Dendritic cell treated with granulocyte-macrophage colony-stimulating factor and Interleukin-4, amounts not matched to agents 40 ng/mL and 50 ng/mL, for 4 days (primary cell): ENCODE data around the gene BCL2L2.
"Not testable (repeated sequence)": the region's sequence is repeated elsewhere in the genome, so short reads cannot be mapped to it uniquely, and the experiment has no call there.

Experiments
- H3K27ac Mint-ChIP-seq: one replicate; pipeline ENCODE4 v1.8.0; 2022; ENCODE audit warnings: mild to moderate bottlenecking, mixed read lengths
- H3K27me3 Mint-ChIP-seq: one replicate; pipeline ENCODE4 v1.8.0; 2022; ENCODE audit warnings: mild to moderate bottlenecking, mixed read lengths
- H3K36me3 Mint-ChIP-seq: one replicate; pipeline ENCODE4 v1.8.0; 2022; ENCODE audit warnings: low read depth, mixed read lengths
- H3K4me1 Mint-ChIP-seq: one replicate; pipeline ENCODE4 v1.8.0; 2022; ENCODE audit warnings: low read depth, mixed read lengths
- H3K4me3 Mint-ChIP-seq: one replicate; pipeline ENCODE4 v1.8.0; 2022; ENCODE audit warnings: mild to moderate bottlenecking, moderate library complexity, mixed read lengths
- H3K9me3 Mint-ChIP-seq: one replicate; pipeline ENCODE4 v1.8.0; 2022; ENCODE audit warnings: mixed read lengths
- intact Hi-C: fragments of 100-400 bp; cut with micrococcal nuclease; formaldehyde crosslinking; loops from one replicate; pipeline ENCODE4 v1.15.0; 2022

The BCL2L2 gene

GRCh38 chr14:23306412-23307145 lies at the start of gene BCL2L2:
BCL2L2 (plus strand) TSS chr14:23306833; CDS start chr14:23307768, 935 bp downstream.
- peaks cover 58% of the 10 kb centered on the region for H3K36me3 Mint-ChIP-seq
- H3K9me3 Mint-ChIP-seq = no peaks in the 10 kb centered on the region
- peaks cover 76% of the 10 kb centered on the region for H3K4me1 Mint-ChIP-seq
- peak within 1 kb of the TSS; percentile 87 for H3K27ac Mint-ChIP-seq
- H3K4me3 Mint-ChIP-seq = peak within 1 kb of the TSS; percentile 88
- no peaks in the 10 kb centered on the region for H3K27me3 Mint-ChIP-seq
- intact Hi-C loops = no loop called here

- no peaks in the 10 kb centered on the region for H3K36me3 Mint-ChIP-seq
- H3K4me3 Mint-ChIP-seq = no peak overlapping the region
- intact Hi-C loops = no loop called here
- H3K27me3 Mint-ChIP-seq = peaks cover 8% of the 10 kb centered on the region
- no peak overlapping the region for H3K27ac Mint-ChIP-seq
- H3K9me3 Mint-ChIP-seq = no peaks in the 10 kb centered on the region
- H3K4me1 Mint-ChIP-seq = peaks cover 12% of the 10 kb centered on the region
Measured at GRCh38 chr14:23258256-23258655, 48.4 kb upstream of the BCL2L2 start.

GRCh38 chr14:23259426-23259825 lies 47.2 kb upstream of the BCL2L2 start:
- H3K4me1 Mint-ChIP-seq = peaks cover 10% of the 10 kb centered on the region
- intact Hi-C loops = no loop called here

GRCh38 chr14:23260849-23261248 lies 45.8 kb upstream of the BCL2L2 start:
- Mint-ChIP-seq H3K4me1 (peaks cover 15% of the 10 kb centered on the region), H3K27me3 (peaks cover 21% of the 10 kb centered on the region)
- H3K9me3 Mint-ChIP-seq, H3K27ac Mint-ChIP-seq, H3K4me3 Mint-ChIP-seq, H3K36me3 Mint-ChIP-seq: not testable (repeated sequence)
- intact Hi-C loops = loop anchor here (10.0 kb wide), 1 partner anchor 64 kb away; the partner anchor contains the start of gene PABPN1

More at GRCh38 chr14:23259426-23259825, 47.2 kb upstream of the BCL2L2 start:
- no peaks in the 10 kb centered on the region for H3K36me3 Mint-ChIP-seq
- H3K9me3 Mint-ChIP-seq = no peaks in the 10 kb centered on the region
- H3K27me3 Mint-ChIP-seq = peaks cover 14% of the 10 kb centered on the region
- H3K4me3 Mint-ChIP-seq = no peak overlapping the region
- H3K27ac Mint-ChIP-seq = no peak overlapping the region

- Mint-ChIP-seq H3K4me3 (no peak overlapping the region), H3K36me3 (no peaks in the 10 kb centered on the region), H3K27me3 (peaks cover 7% of the 10 kb centered on the region), H3K9me3 (no peaks in the 10 kb centered on the region), H3K27ac (no peak overlapping the region), H3K4me1 (peaks cover 5% of the 10 kb centered on the region)
- intact Hi-C loops = loop anchor here (10.0 kb wide), 1 partner anchor 56 kb away; the partner anchor contains the start of gene PABPN1
Measured at GRCh38 chr14:23269193-23269592, 37.4 kb upstream of the BCL2L2 start.

- Mint-ChIP-seq H3K27me3 (no peaks in the 10 kb centered on the region), H3K4me3 (no peak overlapping the region), H3K36me3 (peaks cover 36% of the 10 kb centered on the region), H3K27ac (no peak overlapping the region), H3K9me3 (no peaks in the 10 kb centered on the region), H3K4me1 (peaks cover 16% of the 10 kb centered on the region)
- intact Hi-C loops = no loop called here
Measured at GRCh38 chr14:23275412-23275811, 31.2 kb upstream of the BCL2L2 start.

- Mint-ChIP-seq H3K27ac (no peak overlapping the region), H3K36me3 (peaks cover 47% of the 10 kb centered on the region), H3K9me3 (no peaks in the 10 kb centered on the region), H3K4me1 (peaks cover 16% of the 10 kb centered on the region), H3K27me3 (no peaks in the 10 kb centered on the region), H3K4me3 (no peak overlapping the region)
- intact Hi-C loops = no loop called here
Measured at GRCh38 chr14:23277189-23277588, 29.4 kb upstream of the BCL2L2 start.

- H3K27ac Mint-ChIP-seq = not testable (repeated sequence)
- H3K4me1 Mint-ChIP-seq = peaks cover 20% of the 10 kb centered on the region
Measured at GRCh38 chr14:23277928-23278327, 28.7 kb upstream of the BCL2L2 start.

GRCh38 chr14:23281247-23281646 lies 25.4 kb upstream of the BCL2L2 start:
- Mint-ChIP-seq H3K27ac (no peak overlapping the region), H3K9me3 (no peaks in the 10 kb centered on the region), H3K36me3 (peaks cover 36% of the 10 kb centered on the region), H3K27me3 (no peaks in the 10 kb centered on the region), H3K4me1 (peaks cover 24% of the 10 kb centered on the region), H3K4me3 (no peak overlapping the region)
- intact Hi-C loops = no loop called here

More at GRCh38 chr14:23277928-23278327, 28.7 kb upstream of the BCL2L2 start:
- peaks cover 47% of the 10 kb centered on the region for H3K36me3 Mint-ChIP-seq
- H3K27me3 Mint-ChIP-seq, H3K4me3 Mint-ChIP-seq, intact Hi-C loops, H3K9me3 Mint-ChIP-seq: not testable (repeated sequence)

GRCh38 chr14:23284654-23285529 lies 21.7 kb upstream of the BCL2L2 start:
- intact Hi-C loops = loop anchor here (5.0 kb wide), 1 partner anchor 278 kb away; no protein-coding TSS in a partner anchor

GRCh38 chr14:23285530-23286019 lies 21.1 kb upstream of the BCL2L2 start:
- no peaks in the 10 kb centered on the region for H3K9me3 Mint-ChIP-seq
- peak overlapping the region; percentile 98 for H3K4me3 Mint-ChIP-seq
- intact Hi-C loops = loop anchor here (1.0 to 5.0 kb wide), 3 partner anchors 15 to 278 kb away; partner anchors contain the start of gene PABPN1
- H3K27ac Mint-ChIP-seq = peak overlapping the region; percentile 100
- H3K4me1 Mint-ChIP-seq = peaks cover 33% of the 10 kb centered on the region
- peaks cover 23% of the 10 kb centered on the region for H3K36me3 Mint-ChIP-seq
- H3K27me3 Mint-ChIP-seq = no peaks in the 10 kb centered on the region

More at GRCh38 chr14:23284654-23285529, 21.7 kb upstream of the BCL2L2 start:
- Mint-ChIP-seq H3K4me1 (peaks cover 33% of the 10 kb centered on the region), H3K36me3 (peaks cover 23% of the 10 kb centered on the region), H3K27ac (peak overlapping the region; percentile 100), H3K9me3 (no peaks in the 10 kb centered on the region), H3K4me3 (peak overlapping the region; percentile 98), H3K27me3 (no peaks in the 10 kb centered on the region)

- Mint-ChIP-seq H3K27ac (peak within 1 kb of the TSS; percentile 100), H3K4me1 (peaks cover 33% of the 10 kb centered on the region), H3K9me3 (no peaks in the 10 kb centered on the region), H3K36me3 (peaks cover 21% of the 10 kb centered on the region), H3K4me3 (peak within 1 kb of the TSS; percentile 98), H3K27me3 (no peaks in the 10 kb centered on the region)
- intact Hi-C loops = loop anchor here (1.0 to 5.0 kb wide), 3 partner anchors 15 to 279 kb away; partner anchors contain the start of gene PABPN1
Measured at GRCh38 chr14:23286020-23286901, 20.4 kb upstream of the BCL2L2 start, which contains the start of gene HOMEZ. HOMEZ (minus strand) TSS chr14:23286132; CDS start chr14:23285952, 180 bp downstream.
